GM12864 (cell line): ENCODE measurements around the gene ILKAP.

Experiments
- DNase-seq: peaks from one replicate; pipeline ENCODE4 v3.0.0-alpha.2; 2011; ENCODE audit warnings: low read depth
- H3K4me3 ChIP-seq: 2 replicates; pipeline ENCODE4 v1.5.1; 2011; ENCODE audit warnings: mild to moderate bottlenecking, low read depth, low read length, control low read depth
- TF ChIP-seq, protein P1 (sequence below): IDR thresholded peaks from 2 replicates; pipeline ENCODE4 v1.5.1; 2011; ENCODE audit warnings: low read depth, mild to moderate bottlenecking, moderate library complexity, low read length, control low read depth, inconsistent platforms; ENCODE audit errors: missing control alignments

ILKAP gene

DNA sequence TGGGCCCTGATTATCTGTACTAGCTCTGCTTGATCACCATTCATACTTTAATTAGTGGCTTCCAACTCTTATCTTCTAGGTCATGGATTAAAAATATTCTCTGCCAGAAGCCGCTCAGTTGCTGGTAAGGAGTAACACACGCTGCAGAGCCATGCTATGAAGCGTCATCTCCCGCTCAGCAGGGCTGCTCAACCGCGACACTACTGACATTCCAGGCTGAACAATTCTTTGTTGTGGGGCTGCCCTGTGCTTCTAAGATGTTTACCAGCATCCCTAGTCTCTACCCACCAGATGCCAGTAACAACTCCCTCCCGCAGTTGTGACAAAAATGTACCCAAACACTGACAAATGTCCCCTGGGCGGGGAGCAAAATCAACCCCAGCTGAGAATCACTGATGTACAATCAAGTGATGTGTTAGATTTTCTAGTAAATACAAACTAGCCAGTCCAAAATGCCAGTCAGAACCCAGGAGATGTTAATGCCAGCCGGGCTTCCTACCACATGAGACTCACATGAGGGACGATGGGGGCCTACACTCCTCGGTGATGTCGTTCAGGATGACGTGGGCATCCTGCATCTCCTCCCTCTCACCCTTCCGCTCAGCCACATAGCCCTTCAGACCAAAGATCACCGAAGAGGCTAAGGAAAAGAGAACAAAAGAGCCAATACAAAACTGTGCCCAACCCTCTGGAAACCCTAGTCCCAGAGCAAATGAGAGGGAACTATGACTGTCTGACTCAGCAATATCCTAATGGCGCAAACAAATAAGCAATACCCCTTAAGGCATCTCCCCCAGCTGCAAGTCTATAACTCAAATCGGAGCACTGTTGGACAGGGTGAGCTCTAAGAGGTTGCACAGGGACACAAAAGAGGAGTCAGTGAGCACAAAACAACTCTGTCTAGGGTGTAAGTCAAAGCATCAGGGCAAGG is 15.6 kb downstream of the ILKAP start:
- no peak overlapping the region for H3K4me3 ChIP-seq
- TF ChIP-seq, protein P1, sequence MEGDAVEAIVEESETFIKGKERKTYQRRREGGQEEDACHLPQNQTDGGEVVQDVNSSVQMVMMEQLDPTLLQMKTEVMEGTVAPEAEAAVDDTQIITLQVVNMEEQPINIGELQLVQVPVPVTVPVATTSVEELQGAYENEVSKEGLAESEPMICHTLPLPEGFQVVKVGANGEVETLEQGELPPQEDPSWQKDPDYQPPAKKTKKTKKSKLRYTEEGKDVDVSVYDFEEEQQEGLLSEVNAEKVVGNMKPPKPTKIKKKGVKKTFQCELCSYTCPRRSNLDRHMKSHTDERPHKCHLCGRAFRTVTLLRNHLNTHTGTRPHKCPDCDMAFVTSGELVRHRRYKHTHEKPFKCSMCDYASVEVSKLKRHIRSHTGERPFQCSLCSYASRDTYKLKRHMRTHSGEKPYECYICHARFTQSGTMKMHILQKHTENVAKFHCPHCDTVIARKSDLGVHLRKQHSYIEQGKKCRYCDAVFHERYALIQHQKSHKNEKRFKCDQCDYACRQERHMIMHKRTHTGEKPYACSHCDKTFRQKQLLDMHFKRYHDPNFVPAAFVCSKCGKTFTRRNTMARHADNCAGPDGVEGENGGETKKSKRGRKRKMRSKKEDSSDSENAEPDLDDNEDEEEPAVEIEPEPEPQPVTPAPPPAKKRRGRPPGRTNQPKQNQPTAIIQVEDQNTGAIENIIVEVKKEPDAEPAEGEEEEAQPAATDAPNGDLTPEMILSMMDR: no peak
- no peak for DNase-seq

DNA sequence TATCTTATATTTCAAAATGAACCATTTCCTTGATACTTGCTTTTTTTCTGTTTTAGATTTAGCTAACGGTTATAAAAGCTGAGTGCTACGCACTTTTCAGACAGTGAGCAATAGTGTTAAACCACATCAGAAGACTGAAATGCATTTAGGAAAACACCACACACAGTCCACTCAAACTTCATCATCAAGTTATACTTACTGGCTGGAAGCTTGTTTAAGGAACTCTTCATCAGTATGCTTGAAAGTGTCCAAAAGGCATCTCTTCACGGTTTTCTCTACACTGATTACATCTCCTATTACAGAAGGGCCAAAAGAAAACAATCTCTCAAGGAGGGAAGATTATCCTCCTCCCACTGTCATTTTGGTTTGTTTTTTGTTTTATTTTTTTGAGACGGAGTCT is 19.7 kb downstream of the ILKAP start:
- no peak overlapping the region for H3K4me3 ChIP-seq
- TF ChIP-seq, protein P1: no peak
- DNase-seq: no peak

DNA sequence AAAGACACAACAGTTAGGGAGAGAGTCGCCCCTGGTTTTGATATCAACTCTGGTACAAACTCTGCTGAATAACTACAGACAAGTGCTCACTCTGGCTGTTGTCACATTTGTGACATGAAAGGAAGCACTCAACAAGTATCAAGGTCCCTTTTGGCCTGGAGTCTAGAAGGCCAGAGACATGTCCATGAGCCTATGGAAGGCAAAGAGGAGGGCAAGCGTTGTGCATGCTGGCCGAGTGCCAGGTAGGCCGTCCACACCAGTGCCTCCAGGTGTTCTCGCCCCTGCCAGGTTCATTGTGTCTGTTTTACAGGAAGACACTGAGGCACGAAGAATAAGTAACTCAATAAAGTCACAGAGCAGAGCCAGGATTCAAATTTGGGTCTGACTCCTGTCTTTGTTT is 21.1 kb downstream of the ILKAP start:
- DNase-seq: no peak
- H3K4me3 ChIP-seq: no peak overlapping the region
- TF ChIP-seq, protein P1: no peak

DNA sequence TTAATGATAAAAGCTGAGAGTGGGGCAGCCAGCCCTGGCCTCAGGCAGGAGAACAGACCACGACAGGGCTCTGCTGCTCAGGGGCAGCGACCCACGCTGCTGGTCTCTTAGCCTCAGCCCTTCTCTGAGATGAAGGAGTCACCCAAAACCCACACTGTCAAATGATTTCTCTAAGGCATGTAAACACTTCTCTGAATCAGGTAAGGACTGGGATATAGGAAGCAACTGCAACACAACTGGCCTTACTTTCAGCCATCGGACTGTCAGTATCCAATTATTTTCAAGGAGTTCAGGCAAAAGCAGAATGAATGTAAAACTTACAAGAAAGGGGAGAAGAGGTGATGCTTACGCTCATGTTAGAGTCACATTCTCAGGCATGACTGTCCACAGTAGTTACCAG is 22.9 kb downstream of the ILKAP start:
- H3K4me3 ChIP-seq: no peak overlapping the region

DNA sequence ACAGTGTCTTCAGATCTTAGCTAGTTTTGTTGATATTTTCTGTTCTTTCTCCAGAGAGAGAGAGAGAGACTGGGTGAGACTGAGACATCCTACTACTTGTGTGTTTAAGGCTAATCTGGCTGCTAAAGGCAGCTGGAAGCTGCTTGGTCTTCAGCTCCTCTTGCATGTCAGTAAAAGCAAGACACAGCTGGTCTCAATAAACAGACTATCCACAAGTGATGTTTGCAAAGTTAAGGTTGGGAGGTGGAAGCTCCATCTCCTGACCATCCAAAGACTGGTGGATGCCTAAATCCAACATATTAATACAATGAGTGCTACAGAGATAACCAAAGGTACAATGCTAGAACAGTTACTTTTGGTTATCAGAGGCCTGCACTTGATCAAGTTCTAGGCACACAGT is 26.9 kb downstream of the ILKAP start:
- TF ChIP-seq, protein P1: no peak
- no peak overlapping the region for H3K4me3 ChIP-seq
- DNase-seq: no peak

More for the DNA sequence above, 22.9 kb downstream of the ILKAP start:
- TF ChIP-seq, protein P1: no peak
- DNase-seq: no peak

DNA sequence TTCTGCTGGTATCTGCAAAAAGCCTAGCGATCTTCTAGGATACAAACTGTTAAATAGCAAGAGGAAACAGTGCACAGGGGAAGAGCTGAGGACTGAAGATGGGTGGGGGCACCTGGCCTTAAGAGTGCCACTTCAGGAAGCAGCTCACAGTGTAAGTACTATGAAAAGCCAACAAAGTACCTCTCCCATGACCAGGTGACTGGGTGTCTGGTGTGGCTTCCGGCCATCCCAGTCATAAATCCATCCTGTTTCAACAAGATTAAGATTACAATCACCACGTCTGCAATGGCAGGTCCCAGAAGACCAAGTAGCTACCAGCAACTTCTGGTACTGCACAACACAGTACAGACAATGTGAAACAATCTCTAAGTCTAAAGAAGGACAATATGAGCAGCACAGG is 28.8 kb downstream of the ILKAP start:
- DNase-seq: no peak
- no peak overlapping the region for H3K4me3 ChIP-seq
- TF ChIP-seq, protein P1: no peak

DNA sequence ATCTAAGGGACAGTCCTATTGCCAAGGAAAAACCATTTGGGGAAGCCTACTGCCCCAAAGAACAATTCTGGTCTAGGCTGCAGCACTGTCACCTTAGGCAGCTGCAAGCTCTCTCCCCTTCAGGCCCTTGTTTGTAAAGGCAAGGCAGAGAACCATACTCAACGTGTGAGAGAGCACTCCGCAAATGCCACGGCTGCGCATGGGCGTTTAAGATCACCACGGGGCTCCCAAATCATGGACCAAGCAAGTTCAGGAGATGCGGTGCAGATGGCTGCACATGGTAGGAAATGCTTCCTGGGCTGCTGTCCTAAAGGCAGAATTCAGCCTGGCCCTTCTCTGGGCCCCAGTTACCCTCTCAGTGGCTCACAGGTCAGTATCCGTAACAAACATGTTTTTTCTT is 29.2 kb downstream of the ILKAP start:
- no peak overlapping the region for H3K4me3 ChIP-seq
- DNase-seq: no peak
- TF ChIP-seq, protein P1: no peak
